Stimulated activated CD8-positive, alpha-beta memory T cell treated with anti-CD3 and anti-CD28 coated beads, Interleukin-15, amount 100 ng/mL, for 4 hours (primary cell): ENCODE measurements around the gene LTO1.
"Not testable (repeated sequence)": the region's sequence is repeated elsewhere in the genome, so short reads cannot be mapped to it uniquely, and the experiment has no call there.

Experiments used
- DNase-seq, 2 donors: peaks; one replicate each; pipeline ENCODE4 v3.0.0-alpha.2; 2020; ENCODE audit warnings: low read depth in 2 of 2

LTO1 gene

DNA sequence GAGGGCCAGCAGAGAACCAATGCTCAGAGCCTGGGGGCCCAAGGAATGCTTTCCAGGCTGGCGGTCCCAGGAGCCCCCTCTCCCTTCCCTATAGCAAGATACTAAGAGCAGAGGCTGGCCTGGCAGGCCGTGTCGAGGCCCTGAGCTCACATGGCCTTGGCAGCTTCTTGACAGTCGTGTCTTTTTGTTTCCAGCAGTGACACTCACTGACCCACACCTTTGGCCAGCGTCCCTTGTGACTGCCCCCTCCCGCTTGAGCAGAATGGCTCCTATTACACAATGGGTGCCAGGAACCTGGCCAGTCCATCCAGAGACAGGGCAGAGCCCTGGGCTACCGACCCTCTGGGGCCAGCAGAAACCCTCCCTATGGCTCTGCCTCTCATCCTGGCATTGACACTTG is 40.6 kb downstream of the LTO1 start:
- DNase-seq = no peak

GRCh38 chr11:69634069-69634468 is 41.1 kb downstream of the LTO1 start:
- DNase-seq = no peak

- DNase-seq = no peak
Observed at GRCh38 chr11:69632900-69633299, 42.3 kb downstream of the LTO1 start.

- DNase-seq = no peak
Observed at GRCh38 chr11:69630424-69630823, 44.7 kb downstream of the LTO1 start.

DNA sequence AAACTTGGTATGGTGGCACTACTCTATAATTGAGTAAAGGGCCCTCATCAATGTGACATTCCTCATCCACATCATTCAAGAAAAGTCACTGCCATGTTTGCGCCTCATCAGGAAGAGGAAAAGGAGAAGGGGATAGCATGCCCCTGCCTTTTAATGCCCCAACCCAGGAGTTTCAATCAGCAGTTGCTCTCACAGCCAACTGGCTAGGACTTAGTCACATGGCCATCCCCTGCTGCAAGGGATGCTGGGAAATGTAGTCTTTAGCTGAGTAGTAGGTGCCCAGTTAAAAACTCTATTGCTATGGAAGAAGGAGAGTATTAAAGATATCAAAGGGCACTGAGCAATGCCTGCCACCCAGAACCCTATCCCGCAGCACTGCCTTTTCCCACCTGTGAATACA is 45.1 kb downstream of the LTO1 start:
- no peak for DNase-seq

- no peak for DNase-seq
Observed at GRCh38 chr11:69627551-69627950, 47.6 kb downstream of the LTO1 start.

GRCh38 chr11:69625476-69625875 is 49.7 kb downstream of the LTO1 start:
- DNase-seq = no peak

- DNase-seq = no peak
Observed at GRCh38 chr11:69624293-69624692, 50.9 kb downstream of the LTO1 start.

- DNase-seq = not testable (repeated sequence)
Observed at GRCh38 chr11:69622097-69622681, 53.0 kb downstream of the LTO1 start.

DNA sequence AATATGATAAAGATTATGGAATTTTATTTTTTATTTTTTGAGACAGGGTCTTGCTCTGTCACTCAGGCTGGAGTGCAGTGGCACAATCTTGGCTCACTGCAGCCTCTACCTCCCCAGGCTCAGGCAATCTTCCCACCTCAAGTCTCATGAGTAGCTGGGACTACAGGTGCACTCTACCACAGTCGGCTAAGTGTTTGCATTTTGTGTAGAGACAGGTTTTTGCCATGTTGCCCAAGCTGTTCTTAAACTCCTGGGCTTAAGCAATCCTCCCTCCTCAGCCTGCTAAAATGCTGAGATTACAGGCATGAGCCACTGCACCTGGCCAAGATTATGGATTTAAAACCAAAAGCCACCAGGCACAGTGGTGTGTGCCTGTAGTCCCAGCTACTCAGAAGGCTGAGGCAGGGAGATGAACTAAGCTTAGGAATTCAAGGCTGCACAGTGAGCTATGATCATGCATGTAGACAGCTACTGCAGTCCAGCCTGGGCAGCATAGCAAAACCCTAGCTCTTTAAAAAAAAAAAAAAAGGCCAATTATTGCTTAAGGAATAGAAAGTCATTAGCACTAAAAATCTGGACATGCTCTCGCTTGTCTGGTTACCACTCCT is 54.4 kb downstream of the LTO1 start:
- no peak for DNase-seq

GRCh38 chr11:69618237-69618636 is 56.9 kb downstream of the LTO1 start:
- no peak for DNase-seq

GRCh38 chr11:69617682-69618081 is 57.5 kb downstream of the LTO1 start:
- no peak for DNase-seq

- no peak for DNase-seq
Observed at GRCh38 chr11:69617220-69617619, 57.9 kb downstream of the LTO1 start.
